Aorta (tissue), 5 donors: ENCODE data around the gene PAQR7. TPM values are rescaled to one million over a fixed set of nuclear protein-coding genes. Genes with fewer than 3 reads are reported as not detected.
A peak's percentile ranks its signal among the peaks of the same experiment; 100 is the strongest.

Experiments
- ATAC-seq: fragments of 200-7000 bp; cut with Tn5 transposase; one replicate; pipeline ENCODE4 v1.9.1; 2022; ENCODE audit warnings: moderate library complexity; ENCODE audit not compliant: low FRiP score
- DNase-seq, 2 donors: peaks; one replicate each; pipeline ENCODE4 v3.0.0-alpha.2; 2020
- H3K27ac ChIP-seq, 2 donors: one replicate each; pipeline ENCODE4 v1.5.1; 2013; ENCODE audit warnings: low read length in 2 of 2, mild to moderate bottlenecking in 2 of 2, moderate library complexity in 2 of 2, control low read depth in 1 of 2, inconsistent platforms in 1 of 2, low read depth in 1 of 2
- H3K27me3 ChIP-seq, 2 donors: one replicate each; pipeline ENCODE4 v1.6.1; 2013; ENCODE audit warnings: control low read depth in 1 of 2, low read length in 1 of 2, mild to moderate bottlenecking in 1 of 2, moderate library complexity in 1 of 2; ENCODE audit not compliant: insufficient read depth in 2 of 2, control insufficient read depth in 1 of 2
- H3K36me3 ChIP-seq, 2 donors: one replicate each; pipeline ENCODE4 v1.6.1; 2013; ENCODE audit warnings: control low read depth in 1 of 2, low read length in 1 of 2, mild to moderate bottlenecking in 1 of 2; ENCODE audit not compliant: insufficient read depth in 2 of 2, control insufficient read depth in 1 of 2
- H3K4me1 ChIP-seq, 2 donors: one replicate each; pipeline ENCODE4 v1.6.1; 2013; ENCODE audit warnings: low read length in 2 of 2, control low read depth in 1 of 2, mild to moderate bottlenecking in 1 of 2, moderate library complexity in 1 of 2; ENCODE audit not compliant: insufficient read depth in 2 of 2, control insufficient read depth in 1 of 2
- H3K4me3 ChIP-seq, 2 donors: one replicate each; pipeline ENCODE4 v1.5.1; 2013; ENCODE audit warnings: low read length in 2 of 2, control low read depth in 1 of 2, mild to moderate bottlenecking in 1 of 2
- H3K9me3 ChIP-seq: one replicate; pipeline ENCODE4 v1.6.1; 2013; ENCODE audit warnings: mild to moderate bottlenecking, low read length; ENCODE audit not compliant: control insufficient read depth
- WGBS, 2 donors: extraction: QIAGEN DNeasy Blood & Tissue Kit; methylation state at CpG; one replicate each; pipeline ENCODE4 v1.1.7; 2013; 5-methylcytosine and 5-hydroxymethylcytosine counted together
- intact Hi-C, 2 donors: fragments of 100-400 bp; cut with DNase I; formaldehyde crosslinking; loops; one replicate each; pipeline versions ENCODE4 v1.14.2 to v1.15.0; 2022
- polyA plus RNA-seq, 2 donors: library from polyadenylated mRNA; stranded (reverse); fragments of 200-250 nt; gene quantifications; one replicate each; pipeline ENCODE4 v1.2.3, GENCODE V29; 2013
- total RNA-seq, 2 donors: library from RNA; stranded (reverse); fragmentation: NEBNext Ultra II Directional; extraction: Animal tissue kit (Norgen Biotek cat#: 25700); gene quantifications; one replicate each; pipeline ENCODE4 v1.2.1, GENCODE V29; 2021
- donor health status: healthy with polysubstance abuse.
- donor health status: Bipolar disorder and iron deficiency.
- donor health status: DM: no; HTN: no; CAD: no.
- donor health status: DM: no; HTN: no; CAD: no.
- donor health status: DM: yes; HTN: yes; CAD: no.

The PAQR7 gene
- total and polyA plus RNA-seq, 4 donors = 6.4 to 11.3 (median 8.2) TPM

DNA sequence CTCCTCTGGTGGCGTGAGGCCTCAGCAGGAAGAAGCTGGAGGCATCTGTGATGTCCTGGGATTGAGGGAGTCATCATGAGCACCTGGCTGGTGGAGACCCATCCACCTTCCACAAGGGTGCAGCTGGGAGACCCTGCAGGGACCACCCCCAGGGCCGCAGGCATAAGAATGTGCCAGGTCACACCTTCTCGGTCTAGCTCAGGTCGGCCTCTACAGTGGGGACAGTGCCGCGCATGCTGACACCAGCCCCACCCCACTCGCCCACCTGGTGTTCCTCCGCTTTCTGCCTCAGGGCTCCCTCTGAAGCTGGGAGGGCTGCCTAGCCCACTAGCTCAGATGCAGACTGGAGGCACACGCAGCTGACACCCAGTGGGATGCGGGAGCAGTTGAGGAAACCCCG, 5.8 kb upstream of the PAQR7 start:
- H3K4me1 ChIP-seq = no peaks in the 10 kb centered on the region
- no peaks in the 10 kb centered on the region for H3K9me3 ChIP-seq
- WGBS, 2 donors = 88 to 94% methylated on average over 11 of the region's 11 CpGs
- DNase-seq = peak in 1 of 2 donors; percentile 61
- intact Hi-C loops = no loop called here
- no peak for ATAC-seq
- H3K27me3 ChIP-seq = no peaks in the 10 kb centered on the region
- no peak overlapping the region for H3K4me3 ChIP-seq
- H3K27ac ChIP-seq = no peak overlapping the region
- no peaks in the 10 kb centered on the region for H3K36me3 ChIP-seq

DNA sequence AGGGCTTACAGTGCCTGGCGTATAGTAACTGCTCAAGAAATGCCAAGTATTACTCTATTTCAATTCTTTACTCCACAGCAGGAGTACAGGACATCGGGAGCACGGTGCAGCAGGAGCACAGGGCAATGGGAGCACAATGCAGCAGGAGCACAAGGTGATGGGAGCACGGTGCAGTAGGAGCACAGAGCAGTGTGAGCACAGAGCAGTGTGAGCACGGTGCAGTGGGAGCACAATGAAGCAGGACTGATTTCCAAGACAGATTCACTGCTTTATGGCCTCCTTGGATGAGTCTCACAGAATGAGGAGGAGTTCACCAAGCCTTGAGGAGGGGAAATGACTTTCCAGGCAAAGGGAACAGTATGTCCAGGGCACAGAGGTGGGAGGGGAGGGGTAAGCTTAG, 5.0 kb upstream of the PAQR7 start:
- Histone ChIP-seq H3K27ac (no peak overlapping the region), H3K4me1 (no peaks in the 10 kb centered on the region), H3K9me3 (no peaks in the 10 kb centered on the region), H3K36me3 (no peaks in the 10 kb centered on the region), H3K4me3 (no peak overlapping the region), H3K27me3 (no peaks in the 10 kb centered on the region)
- whole genome bisulfite sequencing, 2 donors = 91 to 95% methylated on average over 5 of the region's 5 CpGs
- DNase-seq = peak in 1 of 2 donors; percentile 14
- intact Hi-C loops = no loop called here
- ATAC-seq = no peak

DNA sequence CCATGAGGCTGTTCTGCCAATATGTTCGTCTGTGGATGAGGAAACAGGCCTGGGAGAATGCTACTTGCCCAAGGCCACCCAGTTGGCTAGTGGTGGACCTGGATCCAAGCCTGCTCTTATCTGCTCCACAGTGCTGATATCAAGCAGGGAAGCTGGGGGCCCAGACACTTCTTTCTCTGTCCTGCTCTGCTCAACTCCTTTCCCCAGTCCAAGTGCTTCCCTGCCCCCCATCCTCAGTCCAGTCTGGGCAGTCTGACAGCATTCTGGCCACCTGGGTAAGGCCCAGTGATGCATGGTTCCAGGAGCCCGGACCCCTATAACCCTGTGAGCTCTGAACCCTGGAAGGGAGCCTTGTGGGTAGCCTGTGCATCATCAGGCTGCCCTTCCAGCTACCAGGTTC, 4.2 kb upstream of the PAQR7 start:
- ATAC-seq = no peak
- H3K27ac ChIP-seq = no peak overlapping the region
- peak in 1 of 2 donors; percentile 32 for DNase-seq
- no peaks in the 10 kb centered on the region for H3K4me1 ChIP-seq
- H3K4me3 ChIP-seq = no peak overlapping the region
- WGBS, 2 donors = 56 to 70% methylated on average over 2 of the region's 2 CpGs
- H3K9me3 ChIP-seq = no peaks in the 10 kb centered on the region
- intact Hi-C loops = no loop called here
- H3K27me3 ChIP-seq = no peaks in the 10 kb centered on the region
- H3K36me3 ChIP-seq = no peaks in the 10 kb centered on the region

DNA sequence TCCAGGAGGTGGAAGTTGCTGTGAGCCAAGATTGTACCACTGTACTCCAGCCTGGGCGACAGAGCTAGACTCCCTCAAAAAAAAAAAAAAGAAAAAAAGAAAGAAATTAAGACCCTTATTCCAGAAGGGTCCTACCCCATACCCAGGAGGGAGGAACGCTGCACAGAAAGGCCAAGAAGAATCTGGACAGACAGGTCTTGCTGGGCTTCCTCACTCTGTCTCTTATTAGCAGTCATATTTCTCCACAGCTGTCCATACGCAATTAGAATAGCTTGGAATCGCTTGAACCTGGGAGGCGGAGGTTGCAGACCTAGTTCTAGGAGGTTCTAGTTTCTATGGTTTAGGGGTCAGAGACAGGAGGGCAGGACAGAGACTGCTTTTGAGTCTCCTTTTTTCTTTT, 3.2 kb upstream of the PAQR7 start:
- intact Hi-C loops = no loop called here
- H3K27ac ChIP-seq = no peak overlapping the region
- no peaks in the 10 kb centered on the region for H3K4me1 ChIP-seq
- H3K36me3 ChIP-seq = no peaks in the 10 kb centered on the region
- ATAC-seq (no peak), DNase-seq (no peak)
- no peak overlapping the region for H3K4me3 ChIP-seq
- 93 to 95% methylated on average over 5 of the region's 5 CpGs for WGBS, 2 donors
- H3K27me3 ChIP-seq = no peaks in the 10 kb centered on the region
- no peaks in the 10 kb centered on the region for H3K9me3 ChIP-seq

DNA sequence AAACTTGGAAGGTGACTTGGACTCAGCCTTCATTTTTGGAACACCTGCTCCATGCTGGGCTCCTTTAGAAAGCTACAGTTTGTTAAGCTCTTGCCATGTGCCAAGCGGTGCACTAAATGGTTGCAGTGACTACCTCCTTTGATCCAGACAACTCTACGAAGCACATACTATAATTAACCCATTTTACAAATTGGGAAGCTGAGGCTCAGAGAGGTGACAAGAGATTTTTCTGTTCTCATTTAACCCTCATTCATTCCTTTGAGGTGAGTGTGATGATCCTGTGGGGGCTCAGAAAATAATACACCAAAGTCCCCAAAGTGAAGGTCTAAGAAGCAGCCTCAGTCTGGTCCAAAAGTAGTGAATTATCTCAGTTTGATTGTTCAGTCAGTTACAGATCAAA, 1.6 kb upstream of the PAQR7 start:
- intact Hi-C loops = no loop called here
- Histone ChIP-seq H3K27me3 (no peaks in the 10 kb centered on the region), H3K27ac (no peak overlapping the region), H3K4me3 (no peak overlapping the region), H3K4me1 (no peaks in the 10 kb centered on the region), H3K9me3 (no peaks in the 10 kb centered on the region), H3K36me3 (no peaks in the 10 kb centered on the region)
- no peak for ATAC-seq
- WGBS, 2 donors = 89 to 97% methylated on average over 2 of the region's 2 CpGs
- DNase-seq = no peak

DNA sequence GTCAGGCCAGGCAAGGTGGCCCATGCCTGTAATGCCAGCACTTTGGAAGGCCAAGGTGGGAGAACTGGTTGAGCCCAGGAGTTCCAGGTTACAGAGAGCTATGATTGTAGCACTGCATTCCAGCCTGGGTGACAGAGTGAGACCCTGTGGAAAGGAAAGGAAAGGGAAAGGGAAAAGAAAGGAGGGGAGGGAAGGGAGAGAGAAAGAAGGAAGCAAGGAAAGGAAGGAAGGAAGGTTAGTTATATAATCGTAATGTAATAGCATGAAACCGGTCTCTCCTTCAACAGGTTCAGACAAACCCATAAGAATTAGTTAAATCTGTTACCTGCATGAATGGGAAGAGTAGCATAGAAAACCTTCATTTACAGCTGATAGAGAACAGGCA, 1.2 kb upstream of the PAQR7 start:
- no peak overlapping the region for H3K27ac ChIP-seq
- no peak overlapping the region for H3K4me3 ChIP-seq
- DNase-seq (peak in 1 of 2 donors; percentile 0), ATAC-seq (no peak)
- intact Hi-C loops = no loop called here
- WGBS, 2 donors = 88% methylated on average over 2 of the region's 2 CpGs
- H3K36me3 ChIP-seq = no peaks in the 10 kb centered on the region
- H3K4me1 ChIP-seq = no peaks in the 10 kb centered on the region
- no peaks in the 10 kb centered on the region for H3K27me3 ChIP-seq
- no peaks in the 10 kb centered on the region for H3K9me3 ChIP-seq

DNA sequence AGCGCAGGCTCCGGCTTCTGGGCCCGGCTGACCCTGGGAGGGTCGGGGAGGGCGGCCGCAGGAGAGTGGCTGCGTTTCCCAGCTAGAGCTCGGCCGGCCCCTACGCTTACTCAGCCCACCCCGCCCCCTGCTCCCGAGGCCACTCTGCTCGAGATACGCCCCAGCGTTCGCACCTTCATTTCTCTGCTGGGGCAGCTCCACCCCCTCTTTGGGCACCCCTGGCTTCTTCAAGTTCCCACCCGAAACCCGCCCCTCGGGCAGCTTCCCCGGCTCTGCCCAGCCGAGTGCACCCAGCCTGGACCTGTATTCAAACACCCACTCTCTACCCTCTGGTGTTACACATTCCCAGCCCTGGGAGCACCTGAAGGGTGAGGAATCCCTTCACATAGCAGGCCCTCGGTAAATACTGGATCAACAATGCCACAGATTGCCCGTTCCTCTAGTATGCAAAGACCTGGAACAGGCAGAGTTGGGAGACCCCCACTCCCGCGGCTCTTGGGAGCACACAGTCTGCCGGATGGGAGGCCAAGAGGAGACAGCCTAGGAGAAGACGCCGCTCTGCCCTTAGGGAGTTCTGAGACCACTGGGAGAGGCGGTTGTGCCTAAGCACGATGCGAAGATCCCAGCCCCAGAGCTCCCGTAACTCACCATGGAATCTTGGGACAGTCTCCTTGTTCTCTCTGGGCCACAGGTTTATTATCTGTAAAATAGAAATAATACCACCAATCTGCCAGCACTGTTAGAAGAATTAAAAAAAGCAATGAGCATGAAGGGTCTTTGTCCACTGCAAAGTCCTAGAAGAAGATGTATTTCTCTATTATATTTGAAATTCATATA, 566 bp upstream of the PAQR7 start:
- intact Hi-C loops = loop anchor here in 1 of 2 donors (1.0 kb wide), 1 partner anchor 16 kb away; no protein-coding TSS in a partner anchor
- 22 to 23% methylated on average over 31 to 32 of the region's 32 CpGs for WGBS, 2 donors
- Histone ChIP-seq H3K9me3 (no peaks in the 10 kb centered on the region), H3K27ac (peak overlapping the region in 1 of 2 donors; percentile 13), H3K4me3 (peak overlapping the region; percentile 54 to 73), H3K4me1 (no peaks in the 10 kb centered on the region), H3K36me3 (no peaks in the 10 kb centered on the region), H3K27me3 (no peaks in the 10 kb centered on the region)
- peak; percentile 72 for ATAC-seq
- peak in 1 of 2 donors; percentile 87 for DNase-seq

DNA sequence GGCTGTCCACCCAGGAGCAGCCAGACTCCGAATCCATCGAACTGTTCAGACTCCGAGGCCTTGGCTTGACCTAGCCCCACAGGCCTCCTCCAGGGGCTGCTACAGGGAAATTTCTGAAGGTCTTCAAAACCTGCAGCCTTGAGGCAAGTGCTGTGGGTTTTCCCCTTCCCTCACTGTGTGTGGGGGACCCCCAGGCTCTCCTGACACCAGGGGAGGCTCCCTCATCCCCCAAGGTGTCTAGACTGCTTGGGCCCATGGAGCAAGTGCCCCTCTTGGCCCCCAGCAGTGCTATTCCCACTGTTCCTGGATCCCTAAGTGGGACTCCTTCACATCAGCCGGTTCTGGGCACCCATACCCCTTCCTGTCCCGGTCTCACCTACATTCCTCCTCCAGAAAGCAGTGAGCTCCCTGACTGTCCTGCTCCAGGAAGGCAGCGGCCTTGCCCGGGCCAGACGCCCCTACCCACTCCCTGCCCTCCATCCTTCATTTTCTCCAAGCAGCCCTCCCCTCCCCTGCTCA, 814 bp downstream of the PAQR7 start:
- peak; percentile 27 to 64 for DNase-seq
- Histone ChIP-seq H3K4me3 (peak overlapping the region in 1 of 2 donors; percentile 54), H3K27me3 (no peaks in the 10 kb centered on the region), H3K9me3 (no peaks in the 10 kb centered on the region), H3K4me1 (no peaks in the 10 kb centered on the region), H3K36me3 (no peaks in the 10 kb centered on the region), H3K27ac (no peak overlapping the region)
- no peak for ATAC-seq
- intact Hi-C loops = loop anchor here in 1 of 2 donors (1.0 kb wide), 1 partner anchor 18 kb away; no protein-coding TSS in a partner anchor
- WGBS, 2 donors = 24 to 37% methylated on average over 8 of the region's 8 CpGs

DNA sequence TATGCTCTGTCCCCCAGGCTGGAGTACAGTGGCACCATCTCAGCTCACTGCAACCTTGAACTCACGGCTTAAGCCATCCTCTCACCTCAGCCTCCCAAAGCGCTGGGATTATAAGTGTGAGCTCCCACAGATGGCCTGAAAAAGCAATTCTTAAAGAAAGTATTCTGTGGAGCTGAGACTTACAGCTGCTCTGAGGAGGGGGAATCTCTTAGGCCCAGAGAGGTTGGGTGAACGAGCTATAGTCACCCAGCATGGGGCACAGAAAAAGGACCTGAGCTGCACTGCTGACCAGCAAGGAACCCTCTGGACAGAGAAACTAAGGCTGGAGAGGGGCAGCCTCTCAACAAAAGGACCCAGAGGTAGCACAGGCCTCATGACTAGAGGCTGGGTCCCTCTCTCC, 1.3 kb downstream of the PAQR7 start:
- no peaks in the 10 kb centered on the region for H3K4me1 ChIP-seq
- DNase-seq (peak in 1 of 2 donors; percentile 11), ATAC-seq (no peak)
- no peaks in the 10 kb centered on the region for H3K36me3 ChIP-seq
- no peak overlapping the region for H3K27ac ChIP-seq
- H3K27me3 ChIP-seq = no peaks in the 10 kb centered on the region
- intact Hi-C loops = no loop called here
- WGBS, 2 donors = 94 to 96% methylated on average over 3 of the region's 3 CpGs
- no peak overlapping the region for H3K4me3 ChIP-seq
- H3K9me3 ChIP-seq = no peaks in the 10 kb centered on the region
